ENCODE measurements around the gene NADK.
"Not testable (repeated sequence)": the region's sequence is repeated elsewhere in the genome, so short reads cannot be mapped to it uniquely, and the experiment has no call there.

Gene NADK

GRCh38 chr1:1724035-1724864 lies 54.0 kb downstream of the NADK start, which contains the start of gene CDK11A:
Gene CDK11A, minus strand, starts transcription at chr1:1724357. Its CDS starts 1,539 bp downstream, at chr1:1722818.
- DNase-seq (ENCODE audit: extremely low spot score, insufficient read length, low read depth) (peak; percentile 80), FAIRE-seq (peak; percentile 97)

DNA sequence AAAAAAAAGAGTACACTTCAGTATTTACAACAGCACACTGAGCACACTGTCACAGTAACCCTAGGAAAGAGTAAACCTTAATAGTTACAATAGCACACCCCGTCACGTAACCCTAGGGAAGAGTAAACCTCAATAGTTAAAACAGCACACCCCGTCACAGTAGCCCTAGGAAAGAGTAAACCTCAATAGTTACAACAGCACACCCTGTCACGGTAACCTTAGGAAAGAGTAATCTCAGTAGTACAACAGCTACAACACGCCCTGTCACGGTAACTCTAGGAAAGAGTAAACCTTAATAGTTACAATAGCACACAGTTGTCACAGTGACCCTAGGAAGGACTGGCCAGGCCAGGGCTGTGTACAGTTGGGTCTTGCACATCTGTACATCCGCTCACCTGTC lies 57.1 kb downstream of the NADK start:
- FAIRE-seq (no peak), DNase-seq (ENCODE audit: extremely low spot score, insufficient read length, low read depth) (no peak)

GRCh38 chr1:1715109-1715883 lies 63.0 kb downstream of the NADK start:
- DNase-seq (ENCODE audit: extremely low spot score, insufficient read length, low read depth); FAIRE-seq: not testable (repeated sequence)

DNA sequence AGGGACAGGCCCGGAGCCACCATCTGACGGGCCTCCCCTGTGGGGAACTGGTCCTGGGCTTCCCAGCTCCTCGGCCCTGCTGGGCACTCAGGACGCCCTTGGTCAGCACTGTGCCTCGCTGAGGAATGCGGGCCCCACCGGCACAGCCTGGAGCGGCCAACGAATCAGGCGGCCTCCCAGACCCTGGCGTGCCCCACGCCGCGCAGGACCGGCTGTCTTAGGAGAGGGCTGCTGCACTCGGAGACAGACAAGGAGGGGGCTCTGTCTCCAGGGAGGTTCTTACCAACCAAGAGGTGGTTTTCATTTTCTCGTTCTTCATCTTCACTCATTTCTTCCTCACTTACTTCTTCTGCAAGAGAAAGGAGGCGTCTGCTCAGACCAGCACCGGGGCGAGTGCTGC lies 70.4 kb downstream of the NADK start:
- FAIRE-seq; DNase-seq (ENCODE audit: extremely low spot score, insufficient read length, low read depth): not testable (repeated sequence)

DNA sequence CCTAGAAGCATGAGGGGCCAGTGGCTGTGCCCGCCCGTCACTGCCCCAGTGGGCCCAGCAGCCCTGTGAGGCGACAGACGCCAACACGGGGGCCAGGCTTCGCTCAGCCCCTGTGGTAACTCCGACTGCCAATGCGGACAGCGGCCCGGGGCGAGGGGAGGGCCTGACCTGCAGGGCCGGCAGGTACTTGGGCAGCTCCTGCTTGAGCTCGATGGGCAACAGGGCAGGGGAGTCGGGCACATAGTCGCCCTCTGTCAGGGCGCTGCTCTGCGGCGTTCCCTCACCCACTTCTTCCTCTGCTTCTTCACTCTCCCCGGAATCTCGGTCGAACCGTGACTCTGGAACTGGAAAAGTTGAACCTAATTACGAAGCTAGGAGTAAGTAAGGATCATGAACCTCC lies 71.0 kb downstream of the NADK start:
- FAIRE-seq; DNase-seq (ENCODE audit: extremely low spot score, insufficient read length, low read depth): not testable (repeated sequence)

- FAIRE-seq; DNase-seq (ENCODE audit: extremely low spot score, insufficient read length, low read depth): not testable (repeated sequence)
Observed at GRCh38 chr1:1705623-1706022, 72.6 kb downstream of the NADK start.

GRCh38 chr1:1704284-1704957 lies 73.8 kb downstream of the NADK start:
- not testable (repeated sequence) for DNase-seq (ENCODE audit: extremely low spot score, insufficient read length, low read depth)

DNA sequence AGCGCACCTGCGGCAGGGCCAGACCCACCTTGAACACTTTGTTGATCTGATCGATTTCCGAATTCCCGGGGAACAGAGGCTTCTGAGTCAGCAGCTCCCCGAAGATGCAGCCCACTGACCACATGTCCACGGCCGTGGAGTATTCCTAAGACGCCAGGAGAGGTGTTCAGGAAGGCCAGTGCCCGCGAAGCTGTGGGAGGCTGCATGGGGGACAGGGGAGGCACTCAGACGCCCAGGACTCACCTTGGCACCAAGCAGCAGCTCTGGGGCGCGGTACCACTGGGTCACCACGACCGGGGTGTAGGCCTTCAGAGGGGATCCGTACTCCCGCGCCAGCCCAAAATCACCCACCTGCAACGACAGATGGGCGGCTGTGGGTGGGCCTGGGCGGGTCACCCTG lies 74.5 kb downstream of the NADK start:
- FAIRE-seq (no peak), DNase-seq (ENCODE audit: extremely low spot score, insufficient read length, low read depth) (no peak)

More at GRCh38 chr1:1704284-1704957, 73.8 kb downstream of the NADK start:
- not testable (repeated sequence) for FAIRE-seq

DNA sequence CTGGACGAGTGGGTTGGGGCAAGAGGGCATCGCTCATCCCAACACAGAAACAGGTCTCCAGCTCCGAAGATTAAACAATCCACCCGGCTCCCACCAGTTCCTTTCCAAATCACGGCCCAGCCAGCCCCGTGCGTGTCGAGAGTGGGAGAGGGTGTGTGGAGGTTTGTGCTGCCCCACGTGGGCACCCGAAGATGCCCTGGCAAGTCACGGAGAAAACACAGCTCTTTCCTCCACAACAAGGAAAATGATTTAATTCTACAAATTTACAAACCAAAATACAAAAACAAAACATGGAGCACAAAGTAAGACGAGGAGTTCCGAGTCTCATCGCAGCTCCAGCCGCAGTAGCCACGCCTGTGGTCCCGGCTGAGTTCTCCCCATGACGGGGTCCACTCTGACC lies 75.8 kb downstream of the NADK start:
- not testable (repeated sequence) for DNase-seq (ENCODE audit: extremely low spot score, insufficient read length, low read depth); FAIRE-seq
